Measurements from ENCODE around the gene OCA2.

The OCA2 gene

GRCh38 chr15:28103831-28104230 lies 4.7 kb upstream of the OCA2 start:
- no peak for DNase-seq (ENCODE audit: low spot score)

GRCh38 chr15:28101983-28102441 lies 2.9 kb upstream of the OCA2 start:
- no peak for DNase-seq (ENCODE audit: low spot score)

DNA sequence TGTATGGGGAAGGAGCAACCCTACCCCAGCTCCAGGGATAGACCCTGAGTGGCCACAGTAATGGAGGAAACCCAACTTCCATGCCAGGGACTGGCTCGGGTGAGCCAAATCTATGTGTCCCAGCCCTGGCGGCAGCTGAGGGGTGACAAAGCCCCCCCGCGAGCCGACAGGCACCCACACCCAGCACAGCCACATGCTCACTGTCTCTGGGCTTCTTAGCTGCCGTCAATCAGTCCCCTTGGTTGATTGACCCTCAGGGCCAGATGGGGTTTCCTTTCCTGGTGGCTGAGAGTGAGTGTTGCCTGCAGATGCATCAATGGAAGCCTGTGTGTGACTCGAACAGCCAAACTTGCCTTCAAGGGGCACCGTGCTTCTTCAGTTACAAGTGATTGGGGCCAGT lies 2.1 kb upstream of the OCA2 start:
- DNase-seq (ENCODE audit: low spot score), result no peak

- no peak for DNase-seq (ENCODE audit: low spot score)
Observed at GRCh38 chr15:28100516-28101195, 1.5 kb upstream of the OCA2 start.

DNA sequence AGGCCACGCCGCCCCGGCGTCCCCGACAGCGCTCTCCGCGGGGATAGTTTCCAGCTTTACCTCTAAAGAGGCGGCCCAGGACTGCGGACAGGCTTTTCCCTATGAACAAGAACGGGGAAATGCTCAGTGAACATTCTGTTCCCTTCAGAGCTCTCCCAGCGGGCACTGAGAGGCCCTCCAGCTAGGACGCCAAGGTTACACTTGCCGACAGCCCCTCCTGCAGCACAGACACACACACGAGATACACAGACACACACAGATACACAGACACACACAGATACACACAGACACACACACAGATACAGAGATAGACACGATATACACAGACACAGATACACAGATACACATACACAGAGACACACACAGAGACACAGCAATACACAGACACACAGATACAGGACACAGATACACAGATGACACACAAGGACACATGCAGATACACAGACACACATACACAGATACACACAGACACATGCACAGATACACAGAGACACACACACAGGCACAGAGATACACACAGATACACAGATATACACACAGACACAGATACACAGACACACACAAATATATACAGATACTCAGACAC lies 533 bp upstream of the OCA2 start:
- DNase-seq (ENCODE audit: low spot score), result no peak

GRCh38 chr15:28098360-28098765 lies 752 bp downstream of the OCA2 start:
- no peak for DNase-seq (ENCODE audit: low spot score)

- no peak for DNase-seq (ENCODE audit: low spot score)
Observed at GRCh38 chr15:28097656-28098359, 1.3 kb downstream of the OCA2 start.

GRCh38 chr15:28096670-28097431 lies 2.3 kb downstream of the OCA2 start:
- no peak for DNase-seq (ENCODE audit: low spot score)

DNA sequence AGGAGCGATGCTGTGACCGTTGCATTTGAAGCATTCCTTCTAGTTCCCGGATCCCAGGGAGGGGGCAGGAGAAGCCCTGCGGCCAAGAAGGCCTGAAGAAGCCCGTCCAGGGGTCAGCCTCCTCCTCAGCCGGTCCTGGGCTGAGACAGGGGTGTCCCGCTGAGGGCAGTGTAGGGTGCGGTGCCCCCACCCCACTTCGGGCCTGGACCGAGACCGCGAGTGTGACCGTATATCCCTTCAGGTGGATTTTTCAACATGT lies 2.8 kb downstream of the OCA2 start:
- no peak for DNase-seq (ENCODE audit: low spot score)

DNA sequence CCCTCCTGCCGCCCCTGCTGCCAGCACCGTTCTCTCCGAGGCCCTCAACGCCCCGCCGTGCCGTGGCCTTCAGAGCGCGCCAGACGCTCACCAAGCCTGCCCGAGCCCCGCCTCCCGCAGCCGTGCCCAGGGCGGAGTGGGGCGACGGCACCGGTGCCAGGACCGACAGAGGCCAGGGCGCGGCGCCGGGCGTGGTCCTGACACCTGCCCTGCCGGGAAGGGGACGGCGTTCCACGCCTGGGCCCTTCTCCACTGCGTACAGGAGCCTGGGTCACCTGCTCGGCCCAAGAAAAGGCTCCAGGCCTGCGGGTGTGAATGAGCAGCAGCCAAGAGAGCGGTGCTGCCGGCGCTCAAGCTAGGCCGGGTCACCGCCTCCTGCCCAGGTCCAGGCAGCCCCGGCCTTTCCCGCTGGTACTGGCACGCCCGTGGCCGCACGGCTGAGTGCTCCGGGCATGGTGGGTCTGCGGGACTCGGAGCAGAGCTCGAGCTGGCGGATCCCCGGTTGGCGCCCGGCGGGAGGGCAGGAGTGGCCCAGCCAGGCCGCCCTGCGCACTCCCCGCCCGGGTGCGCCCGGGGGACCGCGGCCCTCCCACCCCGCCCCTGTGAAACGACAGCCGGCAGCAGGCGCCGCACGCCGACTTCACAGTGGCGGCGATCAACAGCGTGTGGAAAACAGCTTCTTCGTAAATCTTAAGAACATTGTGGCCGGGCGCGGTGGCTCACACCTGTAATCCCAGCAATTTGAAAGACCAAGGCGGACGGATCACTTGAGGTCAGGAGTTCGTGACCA lies 4.2 kb downstream of the OCA2 start:
- no peak for DNase-seq (ENCODE audit: low spot score)

DNA sequence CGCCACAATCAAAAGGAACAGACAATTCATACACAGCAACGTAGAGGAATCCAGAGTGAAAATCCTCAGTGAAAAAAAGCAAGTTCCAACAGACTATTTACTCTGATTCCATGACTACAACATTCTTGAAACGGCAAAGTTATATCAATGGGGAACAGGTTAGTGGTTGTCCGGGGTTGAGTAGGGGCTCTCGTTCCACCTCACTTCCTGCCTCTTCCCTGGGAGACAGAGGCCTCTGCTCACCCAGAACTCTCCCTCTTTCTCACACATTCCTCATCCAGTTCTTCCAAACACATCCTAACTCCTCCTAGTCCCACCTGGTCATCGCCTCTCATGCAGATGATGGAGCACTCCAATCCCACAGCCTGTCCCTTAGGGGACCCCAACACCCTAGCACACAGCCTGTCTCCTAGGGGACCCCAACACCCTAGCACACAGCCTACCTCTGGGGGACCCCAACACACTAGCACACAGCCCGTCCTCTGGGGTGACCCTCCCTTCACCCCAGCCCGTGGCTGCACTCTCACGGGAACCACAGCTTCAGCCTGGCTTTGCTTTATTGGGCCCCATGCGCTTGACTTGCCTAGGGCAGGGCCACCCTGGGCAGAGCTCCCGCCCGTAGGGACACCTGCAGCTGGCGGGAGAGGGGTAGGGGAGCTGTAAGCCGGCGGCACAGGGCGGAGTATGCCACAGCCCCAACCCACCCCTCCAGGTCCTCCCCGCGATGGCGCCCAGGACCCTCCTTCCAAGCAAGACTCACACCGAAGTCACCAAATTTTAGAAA lies 5.2 kb downstream of the OCA2 start:
- no peak for DNase-seq (ENCODE audit: low spot score)

- DNase-seq (ENCODE audit: low spot score), result no peak
Observed at GRCh38 chr15:28091313-28091712, 7.8 kb downstream of the OCA2 start.

DNA sequence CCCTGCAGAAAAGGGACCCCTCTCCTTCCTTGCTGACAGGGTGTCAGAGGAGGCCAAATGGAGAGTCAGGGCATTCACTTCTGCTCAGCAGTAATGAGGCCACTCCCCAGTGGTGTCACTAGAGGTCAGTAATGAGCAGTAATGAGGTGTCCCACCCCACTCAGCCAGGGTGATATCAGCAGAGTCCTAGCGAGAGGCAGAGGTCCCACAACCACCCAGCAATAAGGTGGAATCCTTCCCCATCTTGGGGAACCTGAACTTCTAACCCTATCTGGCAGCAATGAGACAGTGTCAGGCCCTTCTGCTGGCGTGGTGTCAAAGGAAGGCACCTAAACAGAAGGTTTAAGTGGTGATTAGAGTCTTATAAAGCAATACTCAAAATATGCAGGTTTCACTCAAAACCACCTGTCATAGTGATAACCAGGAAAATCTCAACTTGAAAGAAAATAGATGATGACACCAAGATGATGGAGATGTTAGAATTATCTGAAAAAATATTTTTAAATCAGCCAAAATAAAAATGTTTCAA lies 12.9 kb downstream of the OCA2 start:
- peak; percentile 50 for DNase-seq (ENCODE audit: low spot score)

DNA sequence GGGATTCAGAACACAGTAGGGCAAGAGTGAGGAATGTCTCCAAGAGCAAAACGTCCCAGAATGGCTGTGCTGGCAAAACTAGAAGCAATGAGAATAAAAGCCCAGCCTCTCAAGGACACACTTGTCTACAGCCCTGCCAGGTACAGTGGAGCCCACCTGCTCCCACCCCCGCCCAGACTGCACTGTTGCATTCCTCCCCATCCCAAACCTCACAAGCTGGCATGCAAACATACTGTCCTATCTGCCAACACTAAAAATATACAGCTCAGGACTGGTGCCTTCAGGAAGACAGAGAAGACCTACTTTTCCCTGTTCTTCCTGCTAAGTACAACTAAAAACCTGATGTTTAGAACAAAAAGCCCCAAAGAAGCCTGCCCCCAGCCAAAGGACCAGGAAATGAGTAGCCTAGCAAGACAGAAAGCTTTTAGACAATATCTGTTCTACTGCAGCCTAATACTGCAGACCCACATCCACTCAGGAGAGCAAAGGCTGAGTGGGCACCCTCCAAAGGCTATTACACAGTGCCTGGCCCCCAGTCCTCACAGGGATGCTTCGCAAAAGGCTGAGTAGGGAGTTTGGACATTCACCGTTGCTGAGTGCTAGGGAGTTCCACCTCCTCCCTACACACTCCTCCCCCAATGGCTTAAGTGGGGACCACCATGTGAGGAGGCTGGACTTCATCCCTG lies 13.5 kb downstream of the OCA2 start:
- DNase-seq (ENCODE audit: low spot score), result no peak

DNA sequence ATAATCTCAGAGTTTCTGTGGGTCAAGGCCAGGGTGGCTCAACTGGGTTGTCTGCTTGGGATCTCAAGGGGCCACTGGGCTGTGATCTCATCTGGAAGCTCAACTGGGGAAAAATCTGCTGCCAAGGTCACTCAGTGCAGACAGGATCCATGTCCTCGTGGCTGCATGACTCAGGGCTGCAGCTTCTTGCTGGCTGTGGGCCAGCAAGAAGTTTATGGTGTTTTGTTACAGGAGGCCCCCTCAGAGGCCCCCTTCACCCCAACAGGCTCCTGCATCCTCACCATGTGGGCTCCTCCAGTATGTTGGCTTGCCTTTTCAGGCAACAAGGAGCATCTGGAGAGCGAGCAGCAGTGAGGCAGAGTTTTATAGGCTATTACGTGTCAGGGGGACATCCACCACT lies 14.6 kb downstream of the OCA2 start:
- no peak for DNase-seq (ENCODE audit: low spot score)

GRCh38 chr15:28082891-28083684 lies 16.0 kb downstream of the OCA2 start:
- no peak for DNase-seq (ENCODE audit: low spot score)

GRCh38 chr15:28081594-28081993 lies 17.5 kb downstream of the OCA2 start:
- no peak for DNase-seq (ENCODE audit: low spot score)

DNA sequence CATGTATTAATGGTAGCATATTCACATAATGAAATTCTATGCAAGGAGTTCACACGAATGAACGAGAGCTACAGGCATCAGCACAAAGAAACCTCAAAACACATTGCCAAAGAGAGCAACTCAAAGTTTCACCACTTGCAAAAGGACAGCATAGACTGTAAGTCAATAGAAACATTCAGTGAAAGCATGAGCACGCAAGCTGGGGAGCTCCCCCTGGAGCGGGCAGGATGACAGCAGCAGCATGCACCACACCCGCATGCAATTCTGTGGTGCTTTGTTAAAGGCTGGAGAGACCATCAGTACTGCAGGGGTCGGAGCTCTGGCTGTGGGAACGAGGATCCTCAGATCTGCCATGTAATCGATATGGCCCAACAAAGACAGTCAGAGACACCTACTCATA lies 18.7 kb downstream of the OCA2 start:
- no peak for DNase-seq (ENCODE audit: low spot score)

GRCh38 chr15:28079313-28079969 lies 19.7 kb downstream of the OCA2 start:
- DNase-seq (ENCODE audit: low spot score), result no peak

Measured in hematopoietic multipotent progenitor cell treated with erythropoietin and hydrocortisone succinate and interleukin-3 and kit ligand, for 17 days (in vitro differentiated cells).